Left forelimb (tissue), 1 donor: ENCODE measurements around the gene DMAC2.
"Not testable (repeated sequence)": the region's sequence is repeated elsewhere in the genome, so short reads cannot be mapped to it uniquely, and the experiment has no call there.

Experiments used
- DNase-seq: peaks from one replicate; pipeline ENCODE4 v3.0.0-alpha.2; 2018; ENCODE audit warnings: low spot score

Gene DMAC2

GRCh38 chr19:41439441-41440222 is at the start of gene DMAC2:
DMAC2 (minus strand) TSS chr19:41439912; CDS start chr19:41439899, 13 bp downstream.
- DNase-seq: peak; percentile 97

GRCh38 chr19:41486953-41487352 is 47.2 kb upstream of the DMAC2 start:
- not testable (repeated sequence) for DNase-seq

- DNase-seq: no peak
These were observed 45.1 kb upstream of the DMAC2 start for GRCh38 chr19:41484822-41485221.

DNA sequence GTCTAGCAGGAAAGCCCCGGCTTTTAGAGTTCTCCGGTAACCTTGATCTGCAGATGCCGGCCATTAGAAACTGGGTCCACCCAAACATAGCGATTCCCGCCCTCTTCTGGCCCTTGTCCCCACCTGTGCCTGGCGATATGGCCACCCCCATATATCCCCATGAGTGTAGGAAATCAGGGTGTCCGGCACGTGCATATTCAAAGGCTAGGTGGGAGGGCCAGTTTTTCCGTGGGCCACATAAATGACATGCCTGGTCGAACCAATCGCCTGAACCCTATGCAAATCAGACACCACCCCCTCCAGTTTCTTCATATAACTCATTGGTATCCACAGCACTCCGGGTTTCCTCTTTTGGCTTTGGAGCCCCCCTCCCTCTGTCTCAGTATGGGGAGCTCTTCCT is 40.6 kb upstream of the DMAC2 start:
- no peak for DNase-seq

DNA sequence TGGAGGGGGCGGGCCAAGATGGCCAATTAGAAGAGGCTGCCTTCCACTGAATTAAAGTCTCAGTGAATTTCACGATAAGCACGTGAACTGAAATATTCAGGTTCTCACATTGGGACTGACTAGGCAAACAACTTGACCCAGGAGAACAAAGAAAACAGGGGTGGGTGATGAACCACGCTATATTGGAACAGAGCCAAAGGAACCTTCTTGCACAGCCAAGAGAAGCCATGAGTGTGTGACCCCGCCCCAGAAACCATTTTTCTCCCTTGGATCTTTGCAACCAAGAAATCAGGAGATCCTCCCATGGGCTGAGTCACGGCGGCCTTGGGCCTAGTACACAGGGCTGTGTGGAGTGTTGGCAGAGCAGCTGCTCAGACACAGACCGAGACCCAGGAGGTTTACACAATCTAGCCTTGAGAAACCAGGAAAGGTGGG is 40.1 kb upstream of the DMAC2 start:
- no peak for DNase-seq

DNA sequence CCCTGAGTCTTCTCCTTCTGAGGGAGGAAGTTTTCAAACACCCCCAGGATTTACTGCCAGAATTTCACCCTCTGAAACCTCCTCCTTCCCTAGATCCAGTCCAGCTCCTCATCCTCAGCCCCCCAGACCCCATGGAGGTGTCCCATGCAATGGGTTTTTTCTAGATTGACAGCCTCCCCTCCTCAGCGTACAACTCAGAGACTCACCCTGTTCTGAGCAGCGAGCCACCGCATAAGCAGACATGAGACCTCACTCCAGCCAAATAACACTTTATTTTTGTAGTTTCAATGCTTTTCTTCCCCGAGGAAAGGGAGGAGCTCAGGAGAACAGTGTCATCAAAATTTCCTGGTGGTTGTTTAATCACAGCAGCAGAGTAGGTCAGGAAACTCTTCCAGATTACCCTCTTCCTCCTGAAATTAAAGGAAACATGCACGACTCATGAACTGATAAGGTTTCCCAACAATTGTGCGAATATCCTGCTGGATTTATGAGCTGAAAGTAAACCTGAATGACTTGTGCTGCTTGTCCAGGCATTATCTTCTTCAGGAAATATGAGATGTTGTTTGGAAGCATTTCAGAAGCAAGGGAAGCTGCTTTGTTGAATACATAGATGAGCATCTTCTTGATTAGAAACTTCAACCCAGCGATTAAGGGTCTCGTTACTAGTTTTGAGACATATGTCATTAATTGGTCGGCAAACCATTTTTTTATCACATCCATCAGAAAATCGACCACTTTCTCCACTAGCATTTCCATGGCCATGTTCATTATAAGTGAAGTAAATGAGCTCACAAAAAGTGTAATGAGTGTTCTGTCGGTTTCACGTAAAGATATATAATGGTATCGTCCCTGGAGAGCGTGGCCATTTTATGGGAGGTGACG is 39.4 kb upstream of the DMAC2 start:
- no peak for DNase-seq

GRCh38 chr19:41478171-41478570 is 38.5 kb upstream of the DMAC2 start:
- no peak for DNase-seq

DNA sequence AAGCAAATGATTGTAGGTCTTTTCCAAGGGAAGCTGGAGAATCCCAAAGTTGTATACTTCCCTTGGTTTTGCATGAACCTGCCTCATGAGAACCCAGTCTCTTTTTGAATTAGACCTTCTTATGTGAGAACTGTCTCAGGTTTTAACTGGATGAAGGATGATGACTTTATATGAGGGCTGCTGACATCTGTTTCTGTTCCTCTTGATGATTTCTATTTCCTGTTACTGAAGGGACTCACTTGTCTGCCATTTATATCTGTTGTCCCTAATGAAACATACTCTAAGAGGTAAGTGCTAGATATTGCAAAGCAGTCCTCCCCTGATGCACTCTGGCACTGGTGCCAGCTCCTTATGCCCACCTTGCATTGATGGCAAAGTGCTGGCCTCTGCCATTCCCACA is 36.9 kb upstream of the DMAC2 start:
- no peak for DNase-seq

DNA sequence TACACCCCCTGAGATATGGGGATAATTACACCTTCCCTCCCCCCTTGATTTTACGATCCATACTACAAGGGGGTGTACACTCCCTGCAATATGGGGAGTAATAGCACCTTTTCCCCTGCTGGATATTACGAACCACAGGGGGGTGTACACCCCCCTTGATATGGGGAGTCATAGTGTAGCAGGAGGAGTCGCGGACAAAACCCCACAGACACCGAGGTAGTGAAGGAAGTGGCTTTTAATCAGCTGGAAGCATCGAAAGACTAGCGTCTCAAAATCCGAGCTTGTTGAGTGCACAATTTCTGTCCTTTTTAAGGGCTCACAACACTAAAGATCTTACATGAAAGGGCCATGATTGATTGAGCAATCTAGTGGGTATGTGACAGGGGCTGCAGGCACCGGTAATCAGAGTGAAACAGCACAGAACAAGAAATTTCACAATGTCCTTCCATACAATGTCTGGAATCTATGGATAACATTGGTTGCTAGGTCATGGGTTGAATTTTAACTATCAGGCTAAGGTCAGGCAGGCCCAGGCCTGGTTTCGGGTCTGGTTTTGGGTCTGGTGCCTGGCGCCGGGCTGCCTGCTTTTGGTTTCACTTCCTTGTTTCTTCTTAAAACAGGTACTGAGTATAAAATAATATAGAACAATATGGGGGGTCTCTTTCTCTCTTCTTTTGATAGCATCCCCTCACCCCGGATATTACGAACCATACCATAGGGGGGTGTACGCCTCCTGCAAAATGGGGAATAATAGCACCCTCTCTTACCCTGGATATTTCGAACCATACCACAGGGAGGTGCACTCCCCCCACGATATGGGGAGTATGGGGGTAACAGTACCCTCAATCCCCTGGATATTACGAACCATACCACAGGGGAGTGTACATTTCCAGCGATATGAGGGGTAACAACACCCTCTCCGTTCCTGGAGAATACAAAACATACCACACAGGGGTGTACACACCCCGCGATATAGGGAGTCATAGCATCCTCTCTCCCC is 23.8 kb upstream of the DMAC2 start:
- not testable (repeated sequence) for DNase-seq

DNA sequence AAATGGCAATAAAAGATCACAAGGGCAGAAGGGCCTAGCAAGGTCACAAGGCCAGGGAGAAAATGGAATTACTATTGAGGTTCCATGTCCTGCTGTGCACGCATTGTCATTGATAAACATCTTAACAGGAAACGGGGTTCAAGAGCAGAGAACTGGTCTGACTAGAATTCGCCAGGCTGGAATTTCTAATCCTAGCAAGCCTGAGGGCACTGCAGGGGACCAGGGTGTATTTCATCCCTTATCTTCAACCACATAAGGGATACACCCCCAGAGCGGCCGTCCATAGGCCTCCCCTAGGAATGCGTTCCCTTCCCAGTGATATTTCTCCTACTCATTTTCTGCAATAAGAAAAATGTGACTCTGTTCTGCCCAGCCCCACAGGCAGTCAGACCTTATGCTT is 22.8 kb upstream of the DMAC2 start:
- DNase-seq: no peak

DNA sequence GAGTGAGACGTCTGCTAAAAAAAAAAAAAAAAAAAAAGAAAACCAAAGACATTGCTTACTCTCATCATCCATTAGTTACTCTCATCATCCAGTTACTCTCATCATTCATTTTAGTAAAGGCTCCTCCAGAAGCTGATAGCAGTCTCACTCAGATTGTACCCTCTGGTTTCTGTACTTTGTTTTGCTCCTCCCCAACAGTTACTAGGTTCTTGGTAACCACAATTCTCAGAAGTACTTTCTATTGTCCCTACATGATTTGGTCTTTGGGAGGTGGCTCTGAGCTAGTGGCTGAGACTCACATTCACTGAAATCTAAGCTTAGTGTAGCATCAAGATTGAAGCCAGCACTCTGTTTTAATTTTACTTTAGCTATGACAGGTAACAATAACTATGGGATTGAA is 17.5 kb upstream of the DMAC2 start:
- no peak for DNase-seq

DNA sequence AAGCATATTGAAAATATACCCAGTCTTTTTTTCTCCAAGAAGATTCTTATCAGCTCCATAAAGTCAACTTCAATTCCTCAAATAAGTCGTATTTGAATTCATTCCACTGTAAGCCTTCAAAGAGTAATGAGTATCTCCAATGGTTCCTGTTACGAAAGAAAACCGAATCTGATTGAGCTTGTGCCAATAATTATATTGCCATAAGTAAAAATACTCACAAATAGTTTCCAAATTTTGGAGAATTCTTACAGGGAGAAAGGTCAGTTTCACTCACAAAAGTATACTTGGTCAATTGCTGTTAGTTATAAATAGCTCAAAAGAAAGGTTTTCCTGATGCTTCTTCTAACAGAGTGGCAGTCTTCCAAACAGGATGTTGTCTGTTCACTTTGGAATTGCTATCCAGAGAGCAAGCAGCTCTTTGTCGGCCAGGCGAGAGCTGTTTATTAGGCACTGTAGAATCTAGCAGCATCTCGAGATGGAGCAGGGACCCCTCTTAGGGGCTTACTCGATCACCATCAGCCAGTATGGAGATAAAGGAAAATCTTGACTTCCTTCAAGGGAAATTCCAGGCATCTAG is 16.7 kb upstream of the DMAC2 start:
- no peak for DNase-seq

- no peak for DNase-seq
These were observed 16.2 kb upstream of the DMAC2 start for GRCh38 chr19:41455936-41456335.

GRCh38 chr19:41452584-41453275 is 13.0 kb upstream of the DMAC2 start:
- DNase-seq: no peak

DNA sequence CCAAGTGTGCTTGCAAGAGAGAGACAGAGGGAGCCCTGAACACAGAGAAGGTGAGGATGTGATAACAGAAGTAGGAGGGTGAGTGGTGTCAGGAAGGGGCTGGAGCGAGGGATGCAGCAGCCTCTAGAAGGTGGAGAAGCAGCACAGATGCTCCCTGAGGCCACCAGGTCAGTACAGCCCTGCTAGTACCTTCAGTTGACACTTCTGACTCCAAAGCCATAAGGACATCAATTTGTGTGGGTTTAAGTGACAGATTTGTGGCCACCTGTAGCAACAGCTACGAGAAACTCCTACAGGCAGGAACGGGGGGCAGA is 10.1 kb upstream of the DMAC2 start:
- no peak for DNase-seq

GRCh38 chr19:41449079-41449864 is 9.6 kb upstream of the DMAC2 start:
- DNase-seq: peak; percentile 80

DNA sequence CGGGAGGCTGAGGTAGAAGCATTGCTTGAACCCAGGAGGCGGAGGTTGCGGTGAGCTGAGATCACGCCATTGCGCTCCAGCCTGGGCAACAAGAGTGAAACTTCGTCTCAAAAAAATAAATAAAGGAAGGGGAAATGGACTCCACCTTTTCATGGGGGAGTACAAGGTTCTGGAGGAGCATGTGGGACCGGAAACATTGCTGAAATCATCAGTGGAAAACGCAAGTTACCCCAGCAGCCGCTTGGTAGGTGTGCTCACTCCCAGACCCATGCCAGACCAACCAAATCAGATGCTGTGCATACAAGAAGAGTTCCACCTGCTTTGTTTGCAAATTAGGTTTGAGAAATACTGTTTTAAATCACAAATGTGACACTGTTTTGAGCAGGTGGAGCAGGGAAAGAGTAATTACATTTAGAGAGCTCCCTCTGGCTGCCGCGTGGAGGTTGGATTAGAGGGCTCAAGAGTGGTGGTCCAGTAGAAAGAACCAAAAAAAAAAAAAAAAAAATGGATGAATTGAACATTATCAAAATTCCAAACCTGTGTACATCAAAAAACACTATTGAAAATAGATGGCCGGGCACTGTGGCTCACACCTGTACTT is 8.1 kb upstream of the DMAC2 start:
- no peak for DNase-seq

DNA sequence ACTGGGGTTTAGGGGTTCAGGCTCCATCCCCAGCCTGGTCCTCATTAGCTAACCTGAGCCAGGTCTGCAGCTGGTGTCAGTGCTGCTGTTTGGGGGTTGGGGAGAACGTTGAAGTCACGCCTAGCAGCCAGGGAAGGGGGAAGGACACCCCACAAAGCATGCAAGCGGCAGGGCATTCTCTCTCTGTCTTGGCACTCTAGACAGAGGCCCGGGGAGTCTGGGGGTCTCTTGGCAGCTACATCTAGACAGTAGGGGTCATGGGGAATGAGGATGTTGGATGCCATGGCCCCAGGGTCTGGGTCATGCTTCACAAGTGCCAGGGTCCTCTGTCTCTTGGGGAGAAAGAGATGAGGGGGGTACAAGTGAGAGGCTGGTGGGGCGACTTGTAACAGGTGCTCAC is 5.9 kb upstream of the DMAC2 start:
- DNase-seq: no peak

DNA sequence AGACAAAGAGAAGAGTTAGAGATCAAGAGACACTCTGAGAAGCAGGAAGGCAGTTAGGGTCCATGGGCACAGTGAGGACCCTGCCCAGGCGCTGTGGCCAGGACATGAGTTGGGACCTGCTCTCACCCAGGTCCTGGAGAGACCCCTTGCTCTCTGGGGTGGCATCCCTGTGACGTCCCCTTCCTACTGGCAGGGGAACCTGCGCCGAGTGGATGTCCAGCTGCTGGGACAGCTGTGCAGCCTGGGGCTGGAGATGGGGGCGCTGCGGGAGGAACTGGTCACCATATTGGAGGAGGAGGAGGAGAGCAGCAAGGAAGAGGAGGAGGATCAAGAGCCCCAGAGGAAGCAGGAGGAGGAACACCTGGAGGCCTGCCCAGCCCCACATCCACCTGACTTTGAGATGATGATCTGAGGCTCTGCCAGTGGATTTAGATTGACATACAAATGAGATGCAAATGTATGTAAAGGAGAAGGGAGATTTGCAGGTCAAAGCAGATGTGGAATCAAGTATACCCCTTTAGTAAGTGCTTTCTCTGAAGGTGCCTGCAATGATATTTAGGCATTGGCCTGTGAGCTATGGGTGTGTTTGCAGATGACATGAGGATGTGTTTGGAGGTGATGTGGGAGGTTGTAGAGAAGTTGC is 4.2 kb upstream of the DMAC2 start:
- no peak for DNase-seq
